ENCODE measurements around the gene OR5H1.
A peak's percentile ranks its signal among the peaks of the same experiment; 100 is the strongest.
"Not testable (repeated sequence)": the region's sequence is repeated elsewhere in the genome, so short reads cannot be mapped to it uniquely, and the experiment has no call there.

The OR5H1 gene

DNA sequence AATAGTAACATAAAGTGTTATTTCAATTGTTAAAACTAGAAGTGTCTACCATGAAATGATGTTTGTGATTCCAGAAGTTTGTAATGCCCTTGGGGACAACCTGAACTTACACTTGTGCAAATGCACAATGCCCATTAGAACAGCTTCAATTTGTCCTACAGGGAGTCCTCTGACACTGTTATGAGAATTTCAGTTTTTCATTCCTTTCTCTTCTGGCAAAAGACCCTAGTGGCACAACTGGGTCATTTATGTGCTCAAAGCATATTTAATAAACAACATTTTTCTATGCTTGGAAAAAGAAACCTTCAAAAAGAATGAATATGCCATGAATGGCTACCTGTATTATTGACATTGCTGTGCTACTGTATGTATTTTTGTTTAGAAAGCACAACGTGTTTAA is at the start of gene OR5H1:
Gene OR5H1 (plus strand): TSS at position 301 of the 400 bp plus-strand sequence. CDS start 1,977 bp downstream, outside the sequence.
- no peak for DNase-seq

DNA sequence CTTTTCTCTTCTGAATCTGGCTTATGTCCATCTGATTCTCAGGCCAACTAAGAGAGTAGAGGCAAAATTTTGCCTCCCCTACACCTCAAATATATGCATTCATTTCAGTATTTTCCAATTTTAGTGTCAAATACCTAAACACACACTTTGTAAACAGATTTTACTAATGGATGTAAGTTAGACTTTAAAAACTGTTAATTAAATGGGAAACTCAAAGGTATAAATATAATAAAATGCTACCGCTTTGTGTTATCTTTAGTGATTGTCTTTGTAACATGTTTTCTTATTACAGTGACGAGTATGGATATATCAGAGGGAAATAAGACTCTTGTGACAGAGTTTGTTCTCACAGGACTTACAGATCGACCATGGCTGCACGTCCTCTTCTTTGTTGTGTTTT is 43.6 kb upstream of the OR5H1 start, which contains the start of gene OR5AC2:
Gene OR5AC2 (plus strand): TSS at position 301 of the 400 bp plus-strand sequence. CDS start 0 bp downstream, at position 301.
- DNase-seq, result no peak

DNA sequence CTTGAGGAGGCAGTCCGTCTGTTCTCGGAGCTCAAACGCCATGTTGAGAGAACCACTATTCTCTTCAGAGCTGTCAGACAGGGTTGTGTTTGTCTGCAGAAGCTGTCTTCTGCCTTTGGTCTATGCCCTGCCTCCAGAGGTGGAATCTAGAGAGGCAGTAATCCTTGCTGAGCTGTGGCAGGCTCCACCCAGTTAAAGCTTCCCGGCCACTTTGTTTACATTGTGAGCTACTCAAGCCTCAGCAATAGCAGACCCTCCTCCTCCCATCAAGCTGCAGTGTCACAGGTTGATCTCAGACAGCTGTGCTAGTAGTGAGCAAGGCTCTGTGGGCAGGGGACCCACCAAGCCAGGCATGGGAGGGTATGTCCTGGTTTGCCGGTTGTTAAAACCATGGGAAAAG is 34.6 kb upstream of the OR5H1 start:
- peak in 1 of 2 experiments; percentile 2 for DNase-seq

DNA sequence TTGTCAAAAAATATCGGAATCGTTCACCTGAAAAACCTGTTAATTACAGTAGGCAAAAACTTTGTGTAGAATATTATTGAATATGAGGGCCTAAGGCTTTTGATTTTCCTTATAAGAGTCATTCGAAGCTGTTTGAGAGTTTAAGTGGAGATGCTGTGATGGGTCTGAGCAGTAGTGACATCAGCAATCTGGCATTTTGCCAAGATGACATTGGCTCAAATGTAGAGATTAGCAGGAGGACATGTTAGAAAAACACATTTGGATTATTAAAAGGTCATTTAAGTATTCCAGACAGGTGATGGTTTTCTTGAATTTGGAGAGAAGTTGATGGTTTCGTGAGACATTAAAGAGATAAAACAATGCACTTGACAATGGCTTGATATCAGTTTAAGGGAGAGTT is 30.7 kb upstream of the OR5H1 start:
- no peak for DNase-seq

DNA sequence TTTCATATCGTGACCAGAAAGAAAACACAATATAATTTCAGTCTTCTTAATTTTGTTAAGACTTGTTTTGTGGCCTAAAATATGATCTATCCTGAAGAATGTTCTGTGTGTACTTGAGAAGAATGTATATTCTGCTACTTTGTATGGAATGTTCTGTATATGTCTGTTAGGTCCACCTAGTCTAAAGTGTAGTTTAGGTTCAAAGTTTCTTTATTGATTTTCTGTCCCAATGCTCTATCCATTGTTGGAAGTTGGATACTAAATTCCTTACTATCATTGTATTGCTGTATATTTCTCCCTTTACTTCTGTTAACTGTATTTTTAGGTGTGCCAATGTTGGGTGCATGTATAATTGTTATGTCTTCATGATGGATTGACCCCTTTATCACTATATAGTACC is 22.4 kb upstream of the OR5H1 start:
- no peak for DNase-seq

DNA sequence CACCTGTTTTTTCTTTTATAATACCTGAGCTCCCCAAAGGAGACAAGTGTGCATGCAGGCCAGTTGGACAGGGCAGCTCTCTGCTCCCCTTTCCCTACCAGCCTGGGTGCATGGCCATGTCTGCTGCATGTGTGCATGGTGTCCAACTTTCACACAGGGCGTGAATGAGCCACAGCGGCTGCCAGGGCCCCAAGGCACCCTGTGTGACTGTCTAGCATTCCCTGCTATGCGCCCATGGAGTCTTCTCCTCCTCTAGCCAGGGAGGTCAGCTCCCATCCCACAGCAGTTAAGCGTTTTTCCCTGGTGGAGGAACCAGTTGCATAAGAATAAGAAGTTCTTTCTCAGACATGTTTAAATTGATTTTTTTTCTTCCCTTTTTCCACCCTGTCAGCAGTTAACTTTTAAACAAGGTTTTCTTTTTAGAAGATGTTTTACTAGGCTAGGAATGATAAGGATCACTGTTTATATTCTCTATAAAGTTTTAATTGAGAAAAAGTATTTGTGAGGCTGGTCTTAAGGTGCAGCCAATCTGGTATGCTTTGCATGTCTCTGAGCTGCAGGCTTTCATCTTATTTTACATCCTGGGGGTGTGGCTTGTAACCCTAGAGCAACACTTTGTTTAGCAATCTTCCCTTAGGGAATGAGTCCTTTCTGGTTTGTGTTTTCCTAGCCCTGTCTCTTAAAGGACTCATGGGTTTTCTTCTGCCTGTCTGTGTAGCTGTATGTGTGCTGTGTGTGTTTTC is 20.5 kb upstream of the OR5H1 start:
- DNase-seq, result no peak

DNA sequence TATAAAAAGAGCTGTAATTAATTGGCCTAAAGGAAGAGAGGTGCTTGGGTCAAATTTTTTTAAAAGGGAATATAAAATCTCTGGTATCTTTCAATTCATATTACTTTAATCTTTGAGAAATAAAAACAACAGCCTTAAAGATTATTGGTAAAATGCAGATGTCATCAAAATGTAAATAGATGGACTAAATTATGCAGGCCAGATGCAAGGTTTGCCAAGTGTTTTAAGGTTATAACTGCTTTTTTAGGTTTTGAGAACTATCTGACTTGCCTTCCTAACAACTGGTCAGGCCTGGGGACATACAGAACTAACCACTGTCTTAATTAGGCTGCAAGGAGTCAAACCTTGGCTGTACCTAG is 20.0 kb upstream of the OR5H1 start:
- no peak for DNase-seq

DNA sequence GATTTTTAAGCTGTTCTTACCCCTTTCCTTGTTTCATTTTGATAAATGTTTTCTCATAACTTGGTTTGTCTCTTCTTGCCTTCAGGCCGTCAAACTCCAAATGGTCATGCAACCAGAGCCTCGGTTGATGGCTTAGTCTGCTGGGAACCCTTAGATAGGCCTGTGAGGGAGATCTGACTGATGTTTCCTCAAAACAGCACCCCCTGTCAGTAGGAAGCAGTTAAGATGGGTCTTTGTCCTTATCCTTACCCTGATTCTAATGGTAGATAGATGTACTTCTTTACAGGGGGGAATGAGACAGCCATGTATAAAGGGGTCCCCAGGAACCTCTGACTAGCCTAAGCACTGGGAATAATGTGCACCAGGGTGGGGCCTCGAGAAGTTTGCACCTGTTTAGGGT is 16.3 kb upstream of the OR5H1 start:
- DNase-seq, result no peak

DNA sequence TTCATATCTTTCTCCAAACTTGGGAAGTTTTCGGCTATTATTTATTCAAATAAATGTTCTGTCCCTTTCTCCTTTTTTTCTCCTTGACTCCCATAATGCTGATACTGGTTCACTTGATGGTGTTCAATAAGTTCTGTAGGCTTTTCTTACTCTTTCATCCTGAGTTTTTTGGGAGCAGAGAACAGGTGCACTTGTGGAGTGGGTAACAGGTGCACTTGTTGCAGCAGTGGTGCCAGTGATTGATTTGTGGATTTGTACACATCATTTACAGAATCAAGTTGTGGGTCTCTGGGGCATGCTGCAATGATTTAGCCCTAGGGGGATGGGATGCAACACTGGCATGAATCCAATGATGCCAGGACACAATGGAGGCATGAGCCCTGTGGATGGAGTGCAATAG is 14.8 kb upstream of the OR5H1 start:
- no peak for DNase-seq

DNA sequence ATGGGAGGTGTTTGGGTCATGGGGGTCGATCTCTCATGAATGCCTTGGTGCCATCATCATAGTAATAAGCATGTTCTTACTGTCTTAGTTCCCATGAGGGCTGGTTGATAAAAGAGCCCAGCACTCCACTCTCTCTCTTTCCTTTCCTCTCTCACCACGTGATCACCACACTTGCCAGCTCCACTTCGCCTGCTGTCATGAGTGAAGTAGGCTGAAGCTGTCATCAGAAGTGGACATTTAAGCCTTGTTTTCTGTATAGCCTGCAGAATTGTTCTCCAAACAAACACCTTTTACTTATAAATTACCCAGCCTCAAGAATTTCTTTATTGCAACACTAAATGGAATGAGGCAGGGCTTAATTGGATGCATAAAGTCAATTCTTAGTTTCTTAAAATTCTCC is 6.1 kb downstream of the OR5H1 start:
- no peak for DNase-seq

DNA sequence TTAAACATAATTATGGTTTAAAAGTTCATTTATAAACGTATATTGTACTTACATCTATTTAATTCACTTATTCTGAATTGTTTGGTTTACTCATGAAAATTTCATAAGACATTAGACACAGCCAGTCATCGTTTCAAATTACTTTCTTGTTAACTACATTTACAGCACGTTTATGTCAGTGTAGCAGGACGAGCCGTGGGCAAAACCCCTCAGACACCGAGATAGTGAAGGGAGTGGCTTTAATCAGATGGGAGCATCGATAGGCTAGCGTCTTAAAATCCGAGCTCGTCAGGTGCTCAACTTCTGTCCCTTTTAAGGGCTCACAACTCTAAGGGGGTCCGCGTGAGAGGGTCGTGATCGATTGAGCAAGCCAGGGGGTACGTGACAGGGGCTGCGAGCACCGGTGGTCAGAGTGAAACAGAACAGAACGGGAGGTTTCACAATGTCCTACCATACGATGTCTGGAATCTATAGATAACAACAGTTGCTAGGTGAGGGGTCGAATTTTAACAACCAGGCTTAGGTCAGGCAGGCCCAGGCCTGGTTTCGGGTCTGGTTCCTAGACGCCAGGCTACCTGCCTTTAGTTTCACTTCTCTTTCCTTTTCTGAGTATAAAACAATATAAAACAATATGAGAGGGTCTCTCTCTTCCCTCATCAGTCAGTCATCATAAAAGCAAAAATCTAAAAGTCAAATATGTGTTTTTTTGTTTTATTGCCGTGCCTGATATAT is 7.5 kb downstream of the OR5H1 start:
- not testable (repeated sequence) for DNase-seq

DNA sequence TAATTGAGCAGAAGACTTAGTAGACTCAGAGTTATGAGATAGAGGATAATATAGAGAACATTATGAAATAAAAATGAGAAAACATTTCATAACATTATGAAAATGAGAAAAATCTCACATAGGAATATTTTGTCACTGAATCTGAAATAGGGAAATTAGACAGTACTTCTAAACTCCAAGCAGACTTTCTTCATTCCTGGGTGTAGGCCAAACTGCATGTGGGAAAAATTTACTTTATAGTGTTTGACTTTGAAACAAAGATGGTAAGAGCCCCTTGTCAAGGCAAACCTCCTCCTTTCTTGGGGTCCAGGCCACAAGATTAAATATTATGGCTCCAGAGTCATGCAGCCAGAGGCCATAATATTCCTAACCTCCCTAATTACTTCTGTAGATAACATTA is 10.0 kb downstream of the OR5H1 start:
- no peak for DNase-seq

DNA sequence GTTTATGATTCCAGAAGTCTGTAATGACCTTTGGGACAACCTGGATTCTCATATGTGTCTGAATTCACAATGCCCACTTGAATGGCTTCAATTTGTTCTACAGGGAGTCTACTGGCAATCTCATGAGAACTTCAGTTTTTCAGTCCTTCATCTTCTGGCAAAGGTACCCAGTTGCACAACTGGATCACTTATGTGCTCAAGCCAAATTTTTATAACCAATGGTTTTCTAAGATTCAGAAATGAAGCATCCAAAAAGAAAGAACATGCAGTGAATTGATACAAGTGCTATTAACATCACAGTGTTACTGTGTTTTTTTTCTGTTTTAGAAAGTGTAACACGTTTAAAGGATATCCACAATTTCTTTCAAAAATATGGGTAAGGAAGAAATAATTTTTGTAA is 16.7 kb downstream of the OR5H1 start, which contains the start of gene OR5H14:
Gene OR5H14 (plus strand): TSS at position 301 of the 400 bp plus-strand sequence. CDS start 1,907 bp downstream, outside the sequence.
- no peak for DNase-seq

DNA sequence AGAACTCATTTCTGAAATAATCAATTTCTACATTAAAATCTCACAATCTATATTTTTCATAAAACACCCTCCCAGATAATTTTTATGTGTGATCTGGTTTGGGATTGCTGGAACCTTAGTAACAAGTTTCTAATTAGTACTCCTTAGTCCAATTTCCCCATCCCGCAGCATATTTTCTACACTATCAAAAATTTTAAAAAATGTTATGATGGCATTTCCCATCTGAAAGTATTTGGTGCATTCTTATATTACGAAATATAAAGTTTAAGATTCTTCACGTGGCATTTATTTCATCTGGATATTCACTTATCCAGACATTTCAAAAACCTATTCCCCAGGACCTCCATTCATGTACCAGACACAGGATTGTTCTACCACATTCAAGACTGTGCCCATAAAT is 18.2 kb downstream of the OR5H1 start:
- DNase-seq, result no peak

DNA sequence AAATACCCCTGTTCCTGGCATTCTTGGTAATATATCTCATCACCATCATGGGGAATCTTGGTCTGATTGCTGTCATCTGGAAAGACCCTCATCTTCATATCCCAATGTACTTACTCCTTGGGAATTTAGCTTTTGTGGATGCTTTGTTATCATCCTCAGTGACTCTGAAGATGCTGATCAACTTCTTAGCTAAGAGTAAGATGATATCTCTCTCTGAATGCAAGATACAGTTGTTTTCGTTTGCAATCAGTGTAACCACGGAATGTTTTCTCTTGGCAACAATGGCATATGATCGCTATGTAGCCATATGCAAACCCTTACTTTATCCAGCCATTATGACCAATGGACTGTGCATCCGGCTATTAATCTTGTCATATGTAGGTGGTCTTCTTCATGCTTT is 18.9 kb downstream of the OR5H1 start:
- DNase-seq, result not testable (repeated sequence)

DNA sequence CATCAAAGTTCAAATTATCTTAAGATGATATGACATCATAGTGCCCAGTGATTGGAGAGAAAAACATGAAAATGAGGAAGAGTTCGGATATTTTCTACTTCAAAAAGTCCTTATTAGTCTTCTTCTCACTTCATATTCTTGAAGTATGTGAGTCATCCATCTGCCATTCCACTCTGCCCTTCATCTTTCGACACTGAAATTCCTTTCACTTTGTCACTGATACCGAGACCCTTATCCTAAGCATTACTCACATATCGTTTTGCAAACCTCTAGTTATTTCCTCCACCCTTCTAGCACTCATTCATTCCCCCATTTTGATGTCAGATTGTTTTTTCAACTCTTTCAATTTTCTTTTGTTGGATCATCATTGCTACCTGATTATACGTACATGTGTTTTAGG is 20.7 kb downstream of the OR5H1 start:
- DNase-seq, result no peak

DNA sequence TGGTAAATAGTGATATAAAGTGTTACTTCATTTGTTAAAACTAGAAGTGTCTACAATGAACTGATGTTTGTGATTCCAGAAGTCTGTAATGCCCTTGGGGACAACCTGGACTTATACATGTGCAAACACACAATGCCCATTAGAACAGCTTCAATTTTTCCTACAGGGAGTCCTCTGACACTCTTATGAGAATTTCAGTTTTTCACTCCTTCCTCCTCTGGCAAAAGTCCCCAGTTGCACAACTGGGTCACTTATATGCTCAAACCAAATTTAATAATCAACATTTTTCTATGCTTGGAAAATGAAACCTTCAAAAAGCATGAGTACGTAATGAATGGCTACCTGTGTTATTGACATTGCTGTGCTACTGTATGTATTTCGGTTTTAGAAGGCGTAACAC is 35.9 kb downstream of the OR5H1 start, which contains the start of gene OR5H15:
Gene OR5H15 (plus strand): TSS at position 301 of the 400 bp plus-strand sequence. CDS start 2,004 bp downstream, outside the sequence.
- DNase-seq, result no peak

DNA sequence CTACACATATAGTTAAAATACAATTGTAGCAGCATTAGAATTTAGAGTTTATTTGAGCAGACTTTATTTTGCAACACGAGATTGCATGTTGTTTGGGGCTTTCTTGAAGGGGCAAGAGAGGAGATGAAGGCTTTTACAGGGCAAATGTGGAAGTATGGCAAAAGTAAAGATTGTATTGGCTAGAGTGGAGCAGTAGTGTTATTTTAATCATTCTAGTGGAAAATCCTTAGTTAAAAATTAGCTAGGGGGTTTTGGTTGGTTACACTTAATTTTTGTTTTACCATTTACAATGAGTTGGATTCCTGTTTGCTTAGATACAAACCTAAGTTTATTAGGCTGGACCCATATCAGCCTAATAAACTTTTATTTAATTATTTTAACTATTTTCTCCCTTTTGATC is 40.5 kb downstream of the OR5H1 start:
- no peak for DNase-seq

DNA sequence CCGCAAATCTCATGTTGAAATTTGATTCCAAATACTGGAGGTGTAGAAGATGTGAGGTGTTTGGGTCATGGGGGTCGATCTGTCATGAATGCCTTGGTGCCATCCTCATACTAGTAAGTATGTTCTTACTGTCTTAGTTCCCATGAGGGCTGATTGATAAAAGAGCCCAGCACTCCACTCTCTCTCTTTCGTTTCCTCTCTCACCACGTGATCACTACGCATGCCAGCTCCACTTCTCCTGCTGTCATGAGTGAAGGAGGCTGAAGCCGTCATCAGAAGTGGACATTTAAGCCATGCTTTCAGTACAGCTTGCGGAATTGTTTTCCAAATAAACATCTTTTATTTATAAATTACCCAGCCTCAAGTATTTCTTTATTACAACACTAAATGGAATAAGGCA is 42.1 kb downstream of the OR5H1 start:
- no peak for DNase-seq

DNA sequence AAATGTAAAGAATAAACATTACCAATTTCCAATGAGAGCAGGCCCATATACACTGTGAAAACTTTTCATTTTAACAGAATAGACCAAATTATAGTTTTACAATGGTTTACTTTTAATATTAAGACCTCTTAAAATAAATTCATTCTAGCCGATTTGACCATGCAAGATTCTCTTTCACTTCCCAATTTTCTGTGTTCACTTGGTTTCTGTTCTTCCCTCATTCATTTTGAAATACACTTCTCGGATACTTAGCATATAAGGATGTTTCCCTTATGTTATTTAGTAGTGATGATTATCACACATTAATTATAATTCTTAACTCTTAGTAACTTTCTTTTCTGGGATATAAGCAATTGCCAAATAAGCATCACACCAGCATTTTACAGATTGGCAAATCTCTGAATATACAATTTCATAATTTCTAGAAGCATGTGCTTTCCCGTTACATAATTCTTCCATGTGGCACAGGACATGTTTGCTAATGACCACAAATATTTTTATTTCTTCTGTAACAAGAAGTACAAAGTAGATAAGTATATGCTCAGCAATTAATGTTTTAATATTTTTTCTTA is 49.9 kb downstream of the OR5H1 start:
- DNase-seq, result no peak

DNA sequence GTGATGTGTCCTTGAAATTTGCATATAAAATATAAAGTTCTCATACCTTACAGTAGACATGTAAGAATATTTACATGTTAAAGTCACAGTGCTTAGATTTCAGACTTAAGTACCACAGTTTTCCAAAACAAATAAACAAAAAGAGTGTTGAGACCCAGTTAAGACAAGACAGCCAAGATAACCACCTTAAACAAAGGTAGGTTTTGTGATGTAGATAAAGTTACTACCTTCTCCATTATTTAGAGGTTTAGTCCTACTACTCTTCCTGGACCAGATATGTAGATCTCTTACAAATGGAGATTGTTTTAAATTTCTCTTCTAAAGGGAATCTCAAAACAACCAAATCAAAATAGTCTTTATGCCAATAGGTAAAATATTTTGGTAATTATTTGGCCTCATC is 51.7 kb downstream of the OR5H1 start:
- DNase-seq, result no peak

DNA sequence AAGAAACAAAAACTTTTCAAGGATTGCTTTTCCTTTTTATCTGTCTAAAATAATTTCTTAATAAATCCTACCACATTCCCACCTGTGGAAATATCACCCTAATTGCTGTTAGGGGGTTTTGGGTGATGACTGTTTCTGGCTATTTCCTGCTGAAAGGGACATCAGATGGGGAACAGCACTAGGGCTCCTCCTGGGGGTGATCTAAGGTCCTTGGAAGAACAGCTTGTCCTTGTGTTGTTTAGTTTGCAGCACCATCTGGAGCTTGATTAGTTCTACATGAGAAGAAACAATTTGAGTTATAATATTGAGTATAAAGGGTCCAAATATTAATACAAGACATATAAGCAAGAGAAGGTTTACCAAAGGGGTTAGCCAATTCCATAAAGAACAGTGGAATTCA is 54.7 kb downstream of the OR5H1 start:
- DNase-seq, result no peak

Data from NCI-H187 (cell line).